Activated CD8-positive, alpha-beta memory T cell treated with anti-CD3 and anti-CD28 coated beads for 24 hours (primary cell): ENCODE measurements around the gene CCDC57.

ENCODE experiments used
- DNase-seq: peaks from one replicate; pipeline ENCODE4 v3.0.0-alpha.2; 2020

CCDC57 gene

DNA sequence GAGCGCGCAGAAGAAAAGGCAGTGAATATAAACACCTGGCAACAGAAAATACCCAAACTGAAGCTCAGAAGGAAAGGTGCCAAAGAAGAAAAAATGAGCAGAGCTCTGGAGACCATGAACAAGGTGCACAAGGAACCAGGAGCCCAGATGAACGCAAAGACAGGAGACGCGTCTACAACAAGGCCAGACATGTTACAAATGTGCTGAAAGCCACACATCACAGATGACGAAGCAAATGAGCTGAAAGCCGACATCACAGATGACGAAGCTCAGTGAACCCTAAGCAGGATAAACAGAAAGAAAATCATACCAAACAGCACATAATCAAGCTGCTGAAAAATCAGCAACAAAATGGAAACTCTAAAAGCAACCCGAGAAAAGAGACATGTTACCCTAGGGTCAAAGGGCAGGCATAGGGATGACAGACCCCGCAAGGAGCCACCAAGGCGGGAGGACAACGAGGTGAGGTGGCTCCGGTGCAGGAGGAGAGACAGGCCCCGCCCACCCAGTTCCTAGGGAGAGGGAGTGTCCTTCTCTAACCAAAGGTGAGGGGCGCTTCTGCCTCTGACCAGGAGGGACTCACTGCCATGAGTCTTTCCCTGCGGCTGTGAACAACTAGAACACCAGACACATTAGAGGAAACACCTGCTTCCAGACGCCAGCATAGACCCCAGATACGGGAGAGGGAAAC, 39.1 kb downstream of the CCDC57 start:
- DNase-seq = no peak

DNA sequence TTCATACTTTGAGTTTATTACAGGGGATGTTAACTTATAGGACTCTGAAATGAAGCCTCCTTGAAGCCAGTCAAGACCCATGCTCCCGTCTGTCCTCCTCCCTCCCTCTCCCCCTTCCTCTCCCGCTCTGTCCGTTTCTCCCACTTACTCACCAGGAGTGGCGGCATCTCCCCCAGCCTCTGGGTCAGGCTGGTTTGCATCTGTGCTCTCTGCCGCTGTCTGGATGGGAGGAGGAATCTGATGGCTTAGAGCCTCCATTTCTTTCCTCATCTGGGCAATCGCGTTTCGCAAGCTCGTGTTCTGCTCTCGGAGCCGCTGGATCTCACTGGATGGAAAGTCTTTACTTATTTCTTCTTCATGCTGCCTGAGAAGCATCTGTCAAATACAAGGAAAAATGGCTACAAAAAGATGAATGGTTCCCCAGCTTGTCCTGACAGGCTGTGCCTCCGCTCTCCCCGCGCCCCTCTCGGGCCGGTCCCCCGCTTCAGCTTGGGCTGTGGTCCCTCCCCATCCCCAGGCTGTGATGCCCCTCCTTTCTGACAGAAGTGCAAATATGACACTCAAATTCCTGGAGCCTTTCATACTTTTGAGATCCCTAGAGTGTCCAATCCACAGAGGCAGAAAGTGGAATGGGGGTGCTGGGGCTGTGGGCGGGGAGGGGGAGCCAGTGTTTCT, 40.0 kb downstream of the CCDC57 start:
- DNase-seq = no peak

DNA sequence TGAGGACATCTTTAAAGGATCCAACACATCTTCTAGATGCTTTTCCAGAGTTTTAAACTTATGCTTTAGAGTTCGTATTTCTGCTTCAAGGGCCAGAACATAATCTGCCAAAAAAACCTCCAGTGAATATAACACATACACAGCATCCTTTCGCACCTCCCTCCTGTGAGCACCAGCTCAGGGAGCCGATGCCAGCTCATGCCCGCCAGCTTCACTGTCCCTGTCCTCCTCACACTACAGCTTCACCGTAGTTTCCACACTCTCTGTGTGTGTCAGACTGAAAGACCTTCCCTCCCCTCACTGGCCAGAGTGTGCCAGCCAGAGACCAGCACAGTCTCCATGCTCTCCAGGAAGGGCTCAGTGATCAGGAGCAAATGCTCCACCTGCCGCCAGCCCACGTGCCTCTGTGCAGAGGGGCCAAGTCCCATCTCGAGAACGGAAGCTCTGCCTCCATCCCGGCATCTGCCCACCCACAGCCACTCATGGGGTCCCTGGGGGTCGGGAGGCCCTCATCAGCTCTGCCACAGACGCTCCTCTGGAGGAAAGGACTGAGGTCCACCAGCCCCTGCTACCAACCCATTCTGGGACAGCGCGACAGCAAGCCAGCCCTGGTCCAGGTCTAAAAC, 40.8 kb downstream of the CCDC57 start:
- no peak for DNase-seq

DNA sequence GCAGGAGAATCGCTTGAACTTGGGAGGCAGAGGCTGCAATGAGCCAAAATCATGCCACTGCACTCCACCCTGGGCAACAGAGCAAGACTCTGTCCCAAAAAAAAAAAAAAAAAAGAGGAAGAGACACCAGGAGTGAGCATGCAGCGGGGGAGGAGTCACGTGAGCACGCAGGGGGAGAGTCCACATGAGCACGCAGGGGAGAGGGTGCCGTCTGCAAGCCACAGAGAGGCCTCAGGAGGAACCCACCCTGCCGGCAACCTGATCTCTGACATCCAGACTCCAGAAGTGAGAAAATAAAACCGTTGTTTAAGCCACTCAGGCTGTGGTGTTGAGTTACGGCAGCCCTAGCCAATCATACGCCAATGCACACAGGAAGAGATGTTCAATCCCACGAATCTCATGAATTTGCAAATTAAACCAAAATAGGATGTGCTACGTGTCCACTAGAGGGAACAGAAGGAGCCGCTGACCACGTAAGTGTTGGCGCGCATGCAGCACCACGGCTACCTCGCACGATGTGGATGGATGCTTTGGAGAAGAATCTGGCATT, 42.2 kb downstream of the CCDC57 start:
- DNase-seq = no peak

DNA sequence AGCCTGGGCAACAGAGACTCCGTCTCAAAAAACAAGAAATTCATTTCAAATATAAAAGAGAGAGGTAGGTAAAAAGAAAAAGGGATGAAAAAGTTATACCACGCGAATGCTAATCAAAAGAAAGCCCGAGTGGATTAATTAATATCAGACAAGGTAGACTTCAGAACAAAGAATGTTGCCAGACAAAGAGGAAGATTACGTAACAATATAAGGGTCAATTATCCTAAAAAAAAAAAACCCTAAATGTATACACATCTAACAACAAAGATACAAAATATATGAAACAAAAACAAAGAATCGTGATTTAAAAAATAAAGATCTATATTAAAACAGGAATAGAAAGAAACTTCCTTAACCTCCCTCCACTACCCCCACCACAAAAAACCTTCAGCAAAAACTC, 44.1 kb downstream of the CCDC57 start:
- no peak for DNase-seq

DNA sequence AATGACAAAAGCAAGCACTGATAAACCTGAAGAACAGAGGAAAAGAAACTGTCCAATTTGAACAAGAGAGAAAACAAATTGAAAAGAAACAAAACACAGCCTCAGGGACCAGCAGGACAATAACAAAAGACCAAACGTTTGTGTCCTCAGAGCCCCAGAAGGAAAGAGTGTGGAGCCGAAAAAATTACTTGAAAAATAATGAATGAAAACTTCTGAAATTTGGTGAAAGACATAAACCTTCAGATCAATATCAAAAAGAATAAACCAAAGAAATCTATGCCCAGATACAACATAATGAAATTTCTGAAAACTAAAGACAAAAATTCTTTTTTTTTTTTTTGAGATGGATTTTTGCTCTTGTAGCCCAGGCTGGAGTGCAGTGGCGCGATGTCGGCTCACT, 45.6 kb downstream of the CCDC57 start:
- DNase-seq = no peak

DNA sequence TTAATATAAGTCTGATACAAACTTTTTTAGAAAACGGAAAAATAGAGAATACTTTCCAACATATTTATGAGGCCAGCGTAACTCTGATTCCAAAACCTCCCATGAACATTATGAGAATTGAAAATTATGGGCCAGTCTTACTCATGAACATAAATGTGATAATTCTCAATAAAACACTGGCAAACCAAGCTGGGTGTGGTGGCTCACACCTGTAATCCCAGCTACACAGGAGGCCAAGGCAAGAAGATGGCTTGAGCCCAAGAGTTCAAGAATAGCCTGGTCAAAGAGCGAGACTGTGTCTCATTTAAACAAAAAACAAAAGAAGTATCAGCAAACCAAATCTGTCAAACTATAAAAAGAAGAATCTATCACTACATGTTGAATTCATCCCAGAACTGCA, 47.8 kb downstream of the CCDC57 start:
- DNase-seq = no peak

DNA sequence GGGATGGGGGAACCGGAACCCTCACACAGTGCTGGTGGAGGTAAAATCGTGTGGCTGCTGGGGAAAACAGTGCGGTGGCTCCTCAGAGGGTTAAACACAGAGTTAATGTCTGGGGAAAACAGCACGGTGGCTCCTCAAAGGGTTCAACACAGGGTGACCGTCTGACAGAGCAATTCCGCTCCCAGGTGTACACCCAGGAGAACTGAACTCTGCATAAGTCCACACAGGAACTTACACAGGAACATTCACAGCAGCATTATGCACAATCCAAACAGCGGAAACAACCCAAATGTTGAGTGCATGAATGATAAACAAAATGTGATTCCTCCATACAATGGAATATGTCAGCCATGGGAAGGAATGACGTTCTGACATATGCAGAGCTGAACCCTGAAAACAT, 51.4 kb downstream of the CCDC57 start:
- DNase-seq = no peak

DNA sequence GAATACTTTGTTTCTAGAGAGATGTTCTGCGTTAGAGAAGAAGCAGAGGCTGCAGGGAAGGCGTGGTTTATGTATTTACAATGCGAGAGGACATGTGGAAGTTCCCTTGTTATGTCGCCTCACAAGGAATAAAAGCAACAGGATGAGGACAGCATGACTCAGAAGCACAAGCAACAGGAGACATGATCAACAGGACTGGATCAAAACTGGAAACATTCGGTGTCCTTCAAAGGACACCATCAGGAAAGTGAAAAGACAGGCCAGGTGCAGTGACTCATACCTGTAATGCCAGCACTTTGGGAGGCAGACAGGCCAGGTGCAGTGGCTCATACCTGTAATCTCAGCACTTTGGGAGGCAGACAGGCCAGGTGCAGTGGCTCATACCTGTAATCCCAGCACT, 52.6 kb downstream of the CCDC57 start:
- DNase-seq = no peak

DNA sequence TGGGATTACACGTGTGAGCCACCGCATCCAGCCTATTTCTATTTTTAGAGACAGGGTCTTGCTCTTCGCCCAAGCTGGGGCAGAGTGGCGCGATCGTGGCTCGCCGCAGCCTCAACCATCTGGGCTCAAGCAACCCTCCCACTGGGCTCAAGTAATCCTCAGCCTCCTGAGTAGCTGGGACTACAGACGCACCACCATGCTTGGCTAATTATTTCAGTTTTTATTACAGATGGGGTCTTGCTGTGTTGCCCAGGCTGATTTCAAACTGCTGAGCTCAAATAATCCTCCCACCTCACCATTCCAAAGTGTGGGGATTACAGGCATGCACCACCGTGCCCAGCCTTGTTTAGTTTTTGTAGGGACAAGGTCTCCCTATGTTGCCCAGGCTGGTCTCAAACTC, 53.8 kb downstream of the CCDC57 start:
- DNase-seq = no peak

DNA sequence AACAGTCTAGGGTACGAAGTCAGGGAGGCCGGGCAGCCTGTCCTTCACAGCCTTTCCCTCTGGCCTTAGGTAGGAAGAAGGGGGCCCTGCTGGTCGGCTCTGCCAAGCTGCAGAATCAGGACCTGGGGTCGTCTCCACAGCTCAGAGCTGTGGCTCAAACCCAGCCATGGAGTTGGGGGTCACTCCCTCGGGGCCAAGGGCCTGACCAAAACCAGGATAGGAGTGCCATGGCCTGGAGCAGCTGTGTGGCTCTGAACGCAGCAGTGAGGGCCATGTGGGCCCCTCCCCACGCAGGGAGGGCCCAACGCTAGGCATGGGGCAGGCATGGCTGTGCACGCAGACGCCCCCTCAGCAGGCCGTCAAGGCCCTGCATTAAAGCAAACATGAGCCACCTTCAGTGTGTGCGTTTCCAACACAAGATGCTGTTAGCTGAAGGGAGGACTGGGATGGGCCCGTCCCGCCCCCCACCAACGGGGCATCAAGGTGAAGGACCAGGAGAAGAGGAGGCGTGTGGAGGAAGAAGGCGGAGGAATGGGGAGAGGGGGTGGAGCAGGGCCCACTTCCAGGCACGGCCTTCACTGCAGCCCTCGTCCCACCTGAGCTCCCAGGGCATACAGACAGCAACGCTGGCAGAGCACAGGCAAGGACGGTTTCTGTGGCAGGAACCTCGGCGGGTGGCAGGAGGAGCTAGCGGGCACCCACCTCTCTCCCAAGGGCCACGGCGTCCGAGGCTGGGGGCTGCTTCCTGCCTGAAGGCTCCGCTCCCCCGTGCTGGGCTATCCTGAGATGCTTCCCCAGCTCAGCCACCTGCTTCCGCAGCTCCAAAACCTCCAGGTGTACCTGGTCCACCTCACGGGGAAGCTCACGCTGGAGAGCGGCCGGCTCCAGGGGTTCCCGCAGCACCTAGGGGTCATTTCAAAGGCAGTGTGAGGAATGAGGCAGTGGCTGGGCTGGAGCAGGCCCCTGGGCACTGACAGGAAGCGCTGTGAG, 55.3 kb downstream of the CCDC57 start:
- no peak for DNase-seq

DNA sequence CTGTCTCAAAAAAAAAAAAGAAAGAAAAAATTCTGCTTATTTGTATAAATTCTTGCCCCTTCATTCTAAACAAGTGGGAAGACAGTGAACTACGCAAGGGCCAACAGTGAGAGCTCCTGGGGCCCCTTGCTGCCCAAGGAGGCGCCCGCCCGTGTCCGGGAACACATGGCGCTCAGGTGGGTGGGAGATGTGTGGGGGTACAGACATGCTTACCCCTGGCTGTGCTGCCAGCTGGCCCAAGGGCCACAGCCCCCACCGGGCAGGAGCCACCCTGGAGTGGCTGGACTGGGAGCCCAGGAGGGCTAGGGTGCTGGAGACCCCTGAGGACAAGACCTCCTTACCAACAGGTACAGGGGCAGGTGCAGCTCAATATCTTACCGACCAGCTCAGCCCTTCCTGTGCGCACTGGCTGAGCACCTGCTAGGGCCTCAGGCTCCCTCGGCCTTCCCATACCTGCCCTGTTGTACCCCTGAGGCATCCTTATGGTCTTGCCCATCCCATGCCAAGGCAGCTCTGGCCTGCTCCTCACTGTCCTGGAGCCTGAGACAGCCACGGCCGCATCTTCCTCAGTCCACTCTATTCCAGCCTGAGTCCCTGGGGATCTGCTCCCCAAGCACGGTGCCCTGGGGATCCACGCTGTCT, 56.2 kb downstream of the CCDC57 start:
- no peak for DNase-seq

DNA sequence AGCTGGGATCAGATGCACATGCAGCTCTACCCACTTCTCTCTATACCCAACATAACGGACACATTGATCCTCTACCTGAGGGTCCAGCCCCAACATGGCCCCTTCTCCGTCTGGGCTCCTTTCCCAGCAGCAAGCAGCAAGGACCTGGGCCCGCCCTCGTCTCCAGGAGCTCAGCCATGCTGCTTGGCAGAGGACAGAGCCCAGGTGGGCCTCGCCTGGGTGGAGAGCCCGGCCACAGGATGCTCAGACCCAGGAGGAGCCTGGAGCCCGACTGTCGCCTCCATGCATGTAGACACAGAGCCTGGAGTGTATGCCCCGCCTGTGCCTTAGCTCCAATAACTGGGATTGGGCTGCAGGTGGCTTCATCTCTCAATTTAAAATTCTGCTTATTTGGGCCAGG, 57.0 kb downstream of the CCDC57 start:
- no peak for DNase-seq

DNA sequence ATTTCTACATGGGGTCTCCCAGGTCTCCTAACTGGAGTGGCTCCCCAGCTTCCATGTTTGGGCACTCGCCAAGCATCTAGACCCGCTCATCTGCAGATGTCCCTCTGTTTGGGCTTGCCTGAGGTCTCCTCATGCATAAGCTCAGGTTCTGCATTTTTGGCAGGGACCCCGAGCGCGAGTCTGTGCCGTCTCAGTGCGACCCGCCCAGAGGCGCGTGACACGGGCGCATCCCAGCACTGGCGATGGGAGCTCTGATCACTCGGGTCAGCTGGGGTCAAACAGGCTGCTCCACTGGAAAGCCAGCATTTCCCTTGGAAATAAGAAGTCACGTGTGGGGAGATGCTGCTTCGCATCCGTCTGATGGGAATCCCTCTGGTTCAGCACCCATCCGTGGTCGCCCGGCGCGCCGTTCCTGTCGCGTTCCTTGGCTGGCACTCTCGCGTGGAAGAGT, 57.7 kb downstream of the CCDC57 start:
- DNase-seq = no peak

DNA sequence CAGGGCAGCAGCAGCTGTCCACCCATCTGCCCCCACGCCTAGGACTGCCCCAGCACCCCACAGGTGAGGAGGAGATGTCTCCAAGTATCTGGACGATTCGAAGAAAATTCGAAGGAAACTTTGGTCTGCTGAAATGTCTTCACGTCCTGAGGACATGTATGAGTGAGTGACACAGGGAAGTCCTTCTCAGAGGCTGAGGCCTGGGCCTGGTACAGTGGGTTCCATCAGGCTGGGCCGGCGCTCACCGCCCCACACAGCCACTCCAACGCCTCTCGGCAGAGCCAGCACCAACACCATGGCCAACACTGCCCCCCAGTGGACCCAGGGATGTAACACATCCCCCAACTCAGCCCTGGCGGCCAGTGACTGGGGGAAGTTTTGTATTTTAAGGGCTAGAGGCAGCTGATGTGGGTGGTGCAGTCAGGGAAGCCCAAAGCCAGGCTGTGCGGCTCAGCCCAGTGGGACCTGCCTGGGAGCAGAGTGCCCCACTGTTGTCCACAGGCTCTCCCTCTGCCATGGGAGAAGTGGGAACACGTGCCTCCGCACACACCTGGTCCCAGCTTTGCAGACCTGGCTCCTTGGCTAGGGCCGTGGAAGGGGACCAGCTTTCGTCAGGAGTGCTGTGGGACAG, 58.8 kb downstream of the CCDC57 start:
- DNase-seq = peak; percentile 92

DNA sequence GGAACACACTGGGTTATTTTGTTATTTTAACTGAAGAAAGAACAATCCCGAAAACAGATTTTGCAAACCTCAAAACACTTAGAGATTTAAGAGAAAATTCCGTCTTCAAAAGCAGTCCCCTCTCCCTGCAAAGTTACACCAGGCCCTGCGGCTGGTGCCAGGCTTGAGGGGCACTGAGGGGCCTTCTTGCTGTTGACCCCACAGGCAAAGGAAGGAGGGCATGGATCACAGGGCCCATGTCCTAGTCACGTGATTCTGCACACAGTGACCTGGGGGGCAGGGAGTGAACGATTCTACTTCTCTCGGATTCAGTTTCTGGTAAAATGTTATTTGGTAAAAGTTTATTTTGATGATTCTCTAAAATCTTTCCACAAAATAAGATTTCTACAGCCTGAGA, 59.3 kb downstream of the CCDC57 start:
- DNase-seq = no peak

DNA sequence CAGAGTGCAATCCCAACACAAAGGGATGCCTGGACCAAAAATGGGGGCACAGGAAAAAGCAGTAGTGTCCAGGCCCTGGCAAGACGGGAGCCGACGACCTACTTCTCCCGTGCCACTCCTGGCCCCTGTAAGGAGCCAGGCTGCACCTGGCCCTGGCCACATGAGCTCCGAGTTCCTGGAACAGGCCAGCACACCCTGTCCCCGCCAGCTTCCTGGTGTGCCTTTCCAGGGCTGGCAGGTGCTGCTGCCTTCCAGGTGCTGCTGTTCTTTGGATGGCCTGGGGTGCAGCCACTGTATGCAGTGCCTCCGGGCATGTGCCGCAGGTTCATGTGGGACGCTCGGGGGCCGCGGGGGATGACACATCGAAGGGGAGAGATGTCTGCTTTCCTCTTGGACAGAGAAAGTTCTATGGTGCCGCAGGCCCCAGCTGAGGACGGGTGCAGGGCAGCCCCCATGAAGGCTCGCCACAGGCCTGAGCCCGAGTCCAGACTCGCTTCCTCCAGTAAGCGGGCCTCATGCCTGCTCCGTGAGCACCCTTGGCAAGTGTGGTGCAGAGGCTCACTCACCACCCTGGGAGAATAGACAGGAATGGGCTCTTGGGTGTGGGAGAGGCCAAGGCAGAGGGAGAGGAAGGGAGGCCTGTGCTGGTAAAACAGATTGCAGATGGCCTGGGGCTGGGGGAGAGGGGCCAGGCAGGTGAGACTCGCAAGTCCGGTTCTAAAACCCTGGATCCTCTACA, 59.9 kb downstream of the CCDC57 start:
- DNase-seq = no peak

DNA sequence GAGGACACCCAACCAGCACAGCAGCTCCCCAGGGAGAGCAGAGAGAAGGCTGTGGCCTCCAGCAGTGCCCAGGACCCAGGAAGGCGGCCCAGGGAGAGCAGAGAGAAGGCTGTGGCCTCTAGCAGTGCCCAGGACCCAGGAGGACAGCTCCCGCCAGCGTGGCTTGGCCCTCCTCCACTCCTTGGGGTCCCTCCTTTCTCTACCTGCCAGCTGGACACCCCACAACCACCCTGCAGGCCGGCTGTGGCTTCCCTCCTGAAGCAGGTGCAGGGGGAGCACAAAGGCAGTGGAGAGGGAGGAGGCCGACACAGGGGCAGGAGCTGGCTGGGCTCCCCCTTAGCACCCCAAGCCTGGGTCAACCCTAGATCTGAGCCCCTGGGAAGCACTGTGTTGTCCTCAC, 60.5 kb downstream of the CCDC57 start:
- no peak for DNase-seq

DNA sequence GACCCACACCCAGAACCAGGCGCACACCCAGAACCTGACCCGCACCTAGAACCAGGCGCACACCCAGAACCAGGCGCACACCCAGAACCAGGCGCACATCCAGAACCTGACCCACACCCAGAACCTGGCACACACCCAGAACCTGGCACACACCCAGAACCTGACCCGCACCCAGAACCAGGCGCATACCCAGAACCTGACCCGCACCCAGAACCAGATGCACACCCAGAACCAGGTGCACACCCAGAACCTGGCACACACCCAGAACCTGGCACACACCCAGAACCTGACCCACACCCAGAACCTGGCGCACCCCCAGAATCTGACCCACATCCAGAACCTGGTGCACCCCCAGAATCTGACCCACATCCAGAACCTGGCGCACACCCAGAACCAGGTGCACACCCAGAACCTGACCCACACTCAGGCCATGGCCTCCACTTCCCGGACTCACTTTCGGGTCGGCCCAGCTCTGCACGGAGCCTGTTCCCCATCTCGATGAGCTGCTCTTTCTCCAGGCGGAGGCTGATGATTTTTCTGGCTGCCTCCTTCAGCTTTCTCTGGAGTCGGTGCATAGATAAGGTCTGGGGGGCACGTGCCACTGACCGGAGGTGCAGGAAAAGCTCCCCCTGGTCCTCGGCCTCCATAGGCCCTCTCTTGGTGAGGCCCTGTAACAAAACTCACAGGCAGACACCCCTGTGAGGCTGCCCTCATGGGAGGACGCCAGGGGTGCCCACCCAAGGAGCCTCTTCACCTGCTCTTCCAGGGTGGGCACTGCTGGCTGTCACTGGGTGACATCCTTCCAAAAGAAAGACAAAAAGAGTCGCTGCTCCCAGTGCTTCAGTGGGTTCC, 61.3 kb downstream of the CCDC57 start:
- no peak for DNase-seq
